Bone marrow (tissue), 2 donors: Measurements from ENCODE around the gene PLEKHA6.
A peak's percentile ranks its signal among the peaks of the same experiment; 100 is the strongest.

Source experiments
- DNase-seq, 2 donors: peaks; one replicate each; lab custom pipeline; 2025; lab: John Stamatoyannopoulos, UW

PLEKHA6 gene

DNA sequence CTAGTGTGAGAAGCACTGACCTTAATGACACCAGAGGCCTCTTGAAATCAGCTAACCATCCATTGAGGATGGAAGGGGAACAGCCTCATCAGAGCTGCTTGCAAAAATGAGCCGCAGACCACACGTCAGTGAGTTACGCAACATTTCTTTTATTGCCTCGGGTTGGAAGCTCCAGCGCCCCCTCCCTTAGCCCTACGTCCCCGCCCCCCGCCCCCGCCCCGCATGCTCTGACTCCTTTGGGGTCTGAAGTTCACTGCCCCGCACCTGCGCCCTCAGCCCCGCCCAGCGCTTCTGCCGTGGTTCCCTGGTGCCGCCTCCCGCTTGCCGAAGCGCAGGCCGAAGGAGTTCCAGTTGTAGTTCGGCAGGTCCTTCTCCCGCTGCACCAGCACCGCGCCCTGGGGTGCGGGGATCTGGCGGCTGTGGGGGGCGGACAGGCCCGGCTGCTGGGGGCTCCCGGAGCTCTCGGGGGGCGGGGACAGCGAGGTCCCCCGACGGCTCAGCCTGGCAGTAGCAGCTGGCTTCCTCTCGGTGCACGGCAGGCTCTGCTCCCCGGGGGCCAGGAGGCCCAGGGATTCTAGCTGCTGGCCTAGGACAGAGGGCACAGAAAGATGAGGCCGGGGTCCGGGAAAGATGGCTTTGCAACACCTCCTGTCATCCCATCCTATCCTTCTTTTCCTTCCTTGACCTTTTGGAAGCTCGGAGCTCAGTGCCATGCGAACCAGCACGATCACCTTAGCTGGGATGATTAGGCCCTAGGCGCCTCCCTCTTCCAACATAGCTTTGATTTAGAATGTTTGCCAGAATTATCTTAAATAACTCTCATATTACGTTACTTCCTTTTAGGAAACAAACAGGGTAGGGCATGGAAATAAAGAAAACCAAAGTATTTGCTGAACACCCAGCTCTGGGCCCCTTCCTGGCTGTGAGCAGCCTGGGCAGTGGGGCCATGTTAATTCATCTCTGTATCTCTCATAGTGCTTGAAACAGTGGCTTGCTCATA lies 169.2 kb downstream of the PLEKHA6 start:
- DNase-seq: peak in 1 of 2 donors; percentile 15

DNA sequence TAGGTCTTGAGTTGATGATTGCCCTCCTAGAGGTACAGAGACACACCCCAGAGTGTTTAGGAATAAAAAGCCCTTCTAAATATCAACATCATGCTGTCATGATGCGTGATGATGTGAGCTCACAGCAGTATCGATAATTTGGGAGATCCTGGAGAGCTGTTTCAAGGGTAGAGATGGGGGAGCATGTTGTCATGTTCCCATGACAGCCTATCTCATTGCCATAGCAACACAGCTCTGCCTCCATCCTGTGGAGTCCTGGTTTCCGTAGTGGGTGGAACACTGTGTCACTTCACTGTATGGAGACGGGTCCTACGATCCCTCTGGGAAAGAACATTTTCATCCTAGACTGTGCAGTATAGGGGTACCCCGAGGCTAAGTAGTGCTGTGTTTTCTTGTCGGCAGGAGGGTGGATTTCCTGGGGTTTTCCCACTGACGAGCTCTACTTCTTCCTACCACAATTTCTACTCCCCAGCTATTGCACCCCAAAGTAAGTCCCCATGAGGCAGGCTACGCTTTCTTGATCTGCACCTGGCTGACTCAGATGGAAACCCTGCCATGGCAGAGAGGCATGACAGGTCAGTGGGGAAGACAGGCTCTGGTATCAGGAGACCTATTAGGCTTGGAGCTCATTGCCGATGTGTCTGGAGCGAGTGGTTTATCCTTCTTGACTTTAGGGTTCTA lies 170.6 kb downstream of the PLEKHA6 start:
- DNase-seq: no peak

DNA sequence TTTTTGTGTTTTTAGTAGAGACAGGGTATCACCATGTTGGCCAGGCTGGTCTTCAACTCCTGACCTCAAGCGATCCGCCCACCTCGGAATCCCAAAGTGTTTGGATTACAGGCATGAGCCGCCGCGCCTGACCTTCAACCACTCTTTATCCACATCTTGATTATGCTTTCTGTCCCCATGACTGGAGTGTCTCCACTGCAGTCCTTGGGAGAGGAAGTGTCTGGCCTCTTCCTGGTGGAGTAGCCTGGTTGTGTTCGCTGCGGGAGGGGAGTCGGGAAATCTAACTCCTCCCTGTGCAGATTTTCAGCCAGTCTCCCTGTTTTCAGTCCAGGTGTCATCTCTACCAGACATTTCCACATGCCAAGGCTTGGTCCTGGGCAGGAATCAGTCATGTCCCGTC lies 173.1 kb downstream of the PLEKHA6 start:
- no peak for DNase-seq

DNA sequence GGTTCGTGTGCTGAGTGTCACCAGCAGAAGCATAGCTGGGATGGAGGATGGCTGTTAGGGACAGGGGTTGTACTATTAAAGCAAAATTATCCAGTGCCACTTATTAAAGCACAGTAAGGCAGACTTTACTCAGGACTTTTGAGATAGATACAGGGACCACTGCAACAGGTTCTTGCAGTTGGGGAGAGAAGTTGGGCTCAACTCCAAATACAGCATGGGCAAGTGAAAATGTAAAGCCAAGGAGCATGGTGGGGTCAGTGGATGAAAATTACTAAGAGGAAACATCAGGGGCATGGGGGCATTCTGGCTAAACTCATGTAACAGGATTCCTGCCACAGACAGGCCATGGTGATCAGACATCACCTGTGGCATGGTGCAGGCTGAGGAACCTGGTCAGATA lies 178.6 kb downstream of the PLEKHA6 start:
- DNase-seq: no peak

DNA sequence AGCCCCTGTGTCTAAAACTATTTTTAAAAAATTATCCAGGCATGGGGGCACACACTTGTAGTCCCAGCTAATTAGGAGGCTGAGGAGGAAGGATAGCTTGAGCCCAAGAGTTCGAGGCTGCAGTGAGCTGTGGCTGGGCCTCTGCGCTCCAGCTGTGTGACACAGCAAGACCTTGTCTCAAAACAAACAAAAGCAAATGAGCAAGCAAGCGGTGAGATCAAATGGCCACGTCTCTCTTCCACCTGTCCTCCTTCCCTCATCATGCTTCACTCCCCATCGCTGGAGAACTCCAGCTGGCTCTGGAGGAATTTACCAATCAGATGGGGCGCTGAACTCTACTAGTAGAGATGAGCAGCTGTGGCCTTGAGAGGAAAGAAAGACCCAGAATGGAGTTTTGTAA lies 179.6 kb downstream of the PLEKHA6 start:
- DNase-seq: no peak

DNA sequence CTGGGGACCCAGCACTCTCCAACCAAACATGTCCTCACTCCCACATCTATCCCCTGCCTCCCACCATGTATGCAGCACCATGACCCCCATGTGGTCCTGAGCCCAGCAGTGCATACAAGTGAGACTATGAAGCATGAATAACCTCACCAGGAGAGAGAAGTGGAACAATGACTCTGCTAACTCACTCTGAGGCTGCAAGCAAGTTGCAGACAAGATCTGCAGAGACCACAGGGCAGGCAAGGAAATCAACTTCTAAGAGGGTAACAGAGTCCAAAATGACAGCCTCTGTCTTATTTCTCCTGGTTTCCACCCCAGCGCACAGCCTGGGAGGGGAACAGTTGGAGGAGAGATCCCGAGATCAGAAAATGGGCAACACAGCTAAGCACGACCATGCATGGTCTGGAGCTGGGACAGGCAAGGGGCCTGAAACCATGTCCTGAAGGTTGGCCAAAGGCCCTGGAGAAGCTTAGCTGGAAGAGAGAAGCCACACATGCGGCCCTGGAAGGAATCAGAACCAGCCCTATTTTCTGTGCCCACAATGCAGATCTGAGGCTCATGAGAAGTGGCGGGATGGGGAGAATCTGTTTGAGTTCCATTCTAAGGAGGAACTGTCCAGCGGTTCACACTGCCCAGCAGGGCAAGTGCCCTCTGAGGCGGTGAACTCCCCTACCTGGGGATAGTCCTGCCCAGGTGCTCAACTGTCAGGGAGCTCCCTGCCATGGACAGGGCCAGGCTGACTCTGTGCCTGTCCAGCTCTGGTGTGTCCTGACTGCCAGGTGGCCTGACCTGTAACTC lies 181.0 kb downstream of the PLEKHA6 start:
- DNase-seq: no peak

DNA sequence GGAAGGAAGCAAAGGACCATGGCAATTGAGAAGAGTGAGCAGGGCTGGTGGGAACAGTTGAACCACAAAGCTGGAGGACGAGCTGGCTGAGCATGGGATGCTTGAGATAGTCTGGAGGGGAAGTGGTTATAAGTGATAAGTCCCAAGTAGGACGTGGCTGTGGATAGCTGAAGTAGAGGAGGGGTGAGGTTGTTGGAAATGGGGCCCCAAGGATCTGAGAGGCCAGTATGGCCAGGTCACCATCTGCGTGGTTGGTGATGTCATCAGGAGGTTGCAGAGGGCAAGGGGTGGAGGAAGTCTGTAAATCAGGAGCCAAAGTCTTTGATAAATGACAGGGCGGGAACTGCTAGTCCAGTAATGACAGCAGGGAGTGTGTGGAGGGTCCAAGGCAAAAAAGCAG lies 182.6 kb downstream of the PLEKHA6 start:
- DNase-seq: no peak

DNA sequence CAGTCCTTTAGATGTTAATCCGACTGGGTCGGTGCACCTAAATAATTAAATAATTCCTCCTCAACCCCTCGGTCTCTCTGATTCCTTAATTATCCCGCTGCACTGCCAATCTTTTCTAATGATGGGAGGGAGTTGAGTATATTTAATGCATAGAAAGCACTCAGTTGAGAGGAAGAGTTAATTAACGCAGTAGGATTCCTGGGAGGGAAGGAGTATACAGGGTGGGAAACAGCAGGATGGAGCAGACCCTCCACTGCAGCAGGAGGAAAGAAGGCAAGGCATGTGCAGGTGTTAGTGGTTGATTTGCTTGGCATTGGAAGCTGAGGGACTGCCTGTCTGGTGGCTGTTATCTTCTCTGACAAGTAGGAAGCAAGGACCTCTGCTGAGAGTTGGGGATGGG lies 183.7 kb downstream of the PLEKHA6 start:
- no peak for DNase-seq

DNA sequence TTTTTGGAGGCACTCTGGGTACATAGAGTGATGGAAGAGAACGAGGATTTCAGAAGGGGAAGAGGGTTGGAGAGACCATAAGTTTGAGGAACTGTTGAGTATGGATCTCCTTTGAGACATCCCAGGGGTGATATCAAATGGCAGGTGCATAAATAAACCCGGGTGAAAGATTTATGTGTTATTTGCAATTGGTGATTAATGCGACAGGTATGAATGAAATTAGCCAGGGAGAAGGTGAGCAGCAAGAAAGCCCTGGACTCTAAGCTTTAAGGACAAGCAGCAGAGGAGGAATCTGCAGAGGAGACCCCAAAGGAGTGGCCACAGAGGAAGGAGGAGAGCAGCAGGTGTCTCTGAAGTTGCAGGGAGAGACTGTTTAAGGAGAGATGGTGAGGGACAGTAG lies 184.8 kb downstream of the PLEKHA6 start:
- DNase-seq: no peak

DNA sequence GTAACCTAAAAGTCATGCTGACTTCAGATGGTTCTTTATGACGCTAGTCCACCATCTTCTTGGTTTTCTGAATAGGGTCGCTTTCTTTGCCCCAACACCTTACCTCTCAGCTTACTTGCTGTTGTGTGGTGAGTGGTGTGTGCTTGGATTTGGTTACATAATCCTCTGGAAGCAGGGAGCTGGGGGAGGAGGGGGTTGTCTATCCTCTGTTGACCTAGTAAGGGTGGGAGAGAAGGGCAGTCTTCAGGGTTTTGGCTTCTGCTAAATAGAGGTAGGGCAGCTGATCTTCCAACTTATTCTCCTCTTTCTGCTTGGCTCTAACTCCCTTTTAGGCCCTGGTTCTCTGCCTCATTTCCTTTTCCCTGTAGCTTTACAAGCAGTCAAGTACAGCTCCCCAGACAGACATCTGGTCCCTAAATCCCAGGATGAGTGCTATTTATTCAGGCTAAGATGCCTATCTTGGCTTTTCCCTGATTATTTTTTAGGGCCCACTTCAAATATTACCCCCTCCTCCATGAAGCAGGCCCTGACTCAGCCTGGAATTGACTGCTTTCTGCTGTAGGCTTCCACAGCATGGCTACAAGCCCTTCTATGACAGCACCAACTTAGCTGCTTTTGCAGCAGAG lies 187.2 kb downstream of the PLEKHA6 start:
- DNase-seq: no peak

DNA sequence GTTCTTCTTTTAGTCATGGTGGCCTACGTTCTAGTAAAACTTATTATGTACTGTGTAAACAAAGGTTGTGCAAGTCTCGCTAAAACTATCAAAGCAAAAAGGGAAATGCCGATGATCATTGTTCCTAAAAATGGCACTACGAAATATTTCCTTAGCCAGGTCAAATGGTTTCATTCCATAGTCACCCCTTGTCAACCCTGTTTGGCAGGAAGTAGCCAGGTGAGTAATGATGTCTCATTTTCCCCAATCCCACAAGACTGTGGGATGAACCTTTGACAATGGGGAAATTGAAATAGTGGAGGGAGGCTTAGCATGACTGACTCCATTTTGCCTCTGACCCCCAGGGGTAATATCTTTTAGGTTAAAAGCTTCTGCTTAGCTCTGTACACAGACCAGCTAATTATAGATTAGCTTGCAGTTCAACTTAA lies 188.0 kb downstream of the PLEKHA6 start:
- DNase-seq: no peak

DNA sequence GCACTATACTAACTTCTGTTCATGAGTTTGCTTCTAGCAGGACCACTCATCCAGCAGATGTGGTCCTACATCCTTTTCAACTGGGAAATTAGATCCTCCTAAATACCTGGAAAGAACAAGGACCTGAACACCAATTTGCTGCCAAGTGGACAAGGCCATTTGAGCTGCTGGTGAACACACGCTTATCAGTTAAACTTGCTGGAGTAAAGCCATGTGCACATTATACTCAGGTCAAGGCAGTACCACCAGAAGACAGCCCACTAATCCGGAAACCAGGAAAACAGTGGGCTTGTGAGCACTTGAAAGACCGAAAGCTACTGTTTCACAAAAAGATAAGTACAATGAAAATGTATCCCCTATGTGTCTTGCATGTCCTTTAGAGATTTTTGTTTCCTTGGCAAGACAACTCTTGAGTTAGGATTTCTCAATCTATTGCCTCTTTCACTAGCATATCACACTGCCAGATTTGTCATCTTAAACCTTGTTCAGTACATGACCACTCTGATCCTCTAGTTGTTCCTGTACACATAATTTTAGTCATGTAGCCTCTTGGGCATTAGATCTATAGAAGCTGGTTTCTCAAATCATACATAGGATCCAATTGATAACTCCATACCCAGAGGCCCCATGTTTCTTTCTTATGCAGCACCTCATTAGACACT lies 189.1 kb downstream of the PLEKHA6 start:
- DNase-seq: no peak

DNA sequence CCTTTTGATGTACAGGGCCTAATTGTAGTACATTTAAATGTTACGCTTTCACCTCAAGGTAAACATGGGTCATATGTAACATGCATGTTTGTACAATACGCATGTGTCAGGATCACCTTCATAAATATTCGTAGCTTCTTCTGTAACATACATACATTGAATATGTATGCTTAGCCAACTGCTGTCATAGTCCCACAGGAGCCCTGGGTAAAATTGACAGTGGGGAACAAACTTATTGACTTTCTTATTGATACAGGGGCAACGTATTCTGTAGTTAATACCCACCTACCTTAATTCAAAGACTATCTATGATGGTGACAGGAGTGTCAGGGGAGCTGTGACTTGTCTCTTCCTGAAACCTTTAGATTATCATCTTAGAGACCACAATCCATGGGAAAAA lies 189.9 kb downstream of the PLEKHA6 start:
- DNase-seq: no peak
